Skeletal muscle tissue (tissue), 4 donors: ENCODE results near the gene PIP5K1A. TPM values are rescaled to one million over a fixed set of nuclear protein-coding genes. Genes with fewer than 3 reads are reported as not detected.
"Not testable (repeated sequence)": the region's sequence is repeated elsewhere in the genome, so short reads cannot be mapped to it uniquely, and the experiment has no call there.

Experiments used
- H3K27ac ChIP-seq: one replicate; pipeline ENCODE4 v1.7.0; 2013; ENCODE audit warnings: mild to moderate bottlenecking, low read depth, low read length, inconsistent platforms
- H3K27me3 ChIP-seq, 3 donors: one replicate each; pipeline ENCODE4 v1.7.0; 2013; ENCODE audit warnings: low read length in 3 of 3; ENCODE audit not compliant: control insufficient read depth in 3 of 3, insufficient read depth in 3 of 3
- H3K36me3 ChIP-seq, 3 donors: one replicate each; pipeline ENCODE4 v1.7.0; 2013; ENCODE audit warnings: low read length in 3 of 3; ENCODE audit not compliant: control insufficient read depth in 3 of 3, insufficient read depth in 3 of 3
- H3K4me1 ChIP-seq, 3 donors: one replicate each; pipeline ENCODE4 v1.7.0; 2013; ENCODE audit warnings: low read length in 3 of 3, mild to moderate bottlenecking in 3 of 3; ENCODE audit not compliant: control insufficient read depth in 3 of 3, insufficient read depth in 3 of 3
- H3K4me3 ChIP-seq, 3 donors: one replicate each; pipeline ENCODE4 v1.7.0; 2013; ENCODE audit warnings: low read length in 3 of 3
- H3K9ac ChIP-seq, 3 donors: one replicate each; pipeline ENCODE4 v1.7.0; 2013; ENCODE audit warnings: low read length in 3 of 3, mild to moderate bottlenecking in 3 of 3, moderate library complexity in 2 of 3, low read depth in 1 of 3
- H3K9me3 ChIP-seq, 3 donors: one replicate each; pipeline ENCODE4 v1.7.0; 2013; ENCODE audit warnings: low read length in 3 of 3; ENCODE audit not compliant: control insufficient read depth in 3 of 3
- total RNA-seq: library from RNA; depleted of rRNA; stranded (reverse); fragments of >200 nt; gene quantifications from one replicate; pipeline ENCODE4 v1.2.3, GENCODE V29; 2014
- donor health status: Osteomylitis.

Gene PIP5K1A
- total RNA-seq, 1 donor from 2014 or later = 51.7 TPM

- Histone ChIP-seq H3K4me1 (peaks cover 24 to 32% (median 30%) of the 10 kb centered on the region in 3 donors), H3K36me3 (peaks cover 7 to 11% (median 9%) of the 10 kb centered on the region in 3 donors), H3K4me3 (peak within 1 kb of the TSS; percentile 79 to 95 (median 94)), H3K27ac (peak within 1 kb of the TSS; percentile 82), H3K27me3 (no peaks in the 10 kb centered on the region), H3K9me3 (no peaks in the 10 kb centered on the region), H3K9ac (peak within 1 kb of the TSS; percentile 87 to 95 (median 94))
These were observed 8.5 kb upstream of the PIP5K1A start, which contains the start of gene VPS72 for GRCh38 chr1:151189637-151190445. VPS72 (minus strand) TSS chr1:151190197; CDS start chr1:151190121, 76 bp downstream.

- H3K4me1 ChIP-seq = peaks cover 21 to 23% (median 23%) of the 10 kb centered on the region in 3 donors
- H3K36me3 ChIP-seq = no peaks in the 10 kb centered on the region
- H3K27me3 ChIP-seq = no peaks in the 10 kb centered on the region
- no peaks in the 10 kb centered on the region for H3K9me3 ChIP-seq
- no peak overlapping the region for H3K4me3 ChIP-seq
- no peak overlapping the region for H3K27ac ChIP-seq
- H3K9ac ChIP-seq = no peak overlapping the region
These were observed 6.3 kb upstream of the PIP5K1A start for GRCh38 chr1:151192047-151192446.

- H3K36me3 ChIP-seq = no peaks in the 10 kb centered on the region
- no peak overlapping the region for H3K27ac ChIP-seq
- H3K4me3 ChIP-seq = no peak overlapping the region
- H3K9me3 ChIP-seq = no peaks in the 10 kb centered on the region
- no peak overlapping the region for H3K9ac ChIP-seq
- no peaks in the 10 kb centered on the region for H3K27me3 ChIP-seq
- H3K4me1 ChIP-seq = peaks cover 12 to 14% (median 13%) of the 10 kb centered on the region in 3 donors
These were observed 5.0 kb upstream of the PIP5K1A start for GRCh38 chr1:151193304-151193703.

GRCh38 chr1:151193856-151194255 is 4.5 kb upstream of the PIP5K1A start:
- H3K9me3 ChIP-seq = no peaks in the 10 kb centered on the region
- peaks cover 6 to 11% (median 9%) of the 10 kb centered on the region in 3 donors for H3K4me1 ChIP-seq
- no peak overlapping the region for H3K9ac ChIP-seq
- H3K27me3 ChIP-seq = no peaks in the 10 kb centered on the region
- H3K4me3 ChIP-seq = no peak overlapping the region
- H3K36me3 ChIP-seq = no peaks in the 10 kb centered on the region
- no peak overlapping the region for H3K27ac ChIP-seq

GRCh38 chr1:151194894-151195594 is 3.3 kb upstream of the PIP5K1A start:
- H3K27me3 ChIP-seq, H3K27ac ChIP-seq, H3K4me3 ChIP-seq, H3K9ac ChIP-seq, H3K36me3 ChIP-seq, H3K9me3 ChIP-seq: not testable (repeated sequence)
- H3K4me1 ChIP-seq = peaks cover 7 to 12% (median 10%) of the 10 kb centered on the region in 3 donors

GRCh38 chr1:151196292-151196800 is 2.0 kb upstream of the PIP5K1A start:
- Histone ChIP-seq H3K4me3 (peak overlapping the region; percentile 26 to 49 (median 39)), H3K4me1 (peaks cover 10 to 18% (median 12%) of the 10 kb centered on the region in 3 donors), H3K36me3 (no peaks in the 10 kb centered on the region), H3K9ac (peak overlapping the region; percentile 10 to 72 (median 57)), H3K27me3 (no peaks in the 10 kb centered on the region), H3K9me3 (no peaks in the 10 kb centered on the region), H3K27ac (peak overlapping the region; percentile 36)

- Histone ChIP-seq H3K9me3 (no peaks in the 10 kb centered on the region), H3K36me3 (peaks cover 0 to 3% (median 0%) of the 10 kb centered on the region in 3 donors), H3K4me3 (peak overlapping the region; percentile 96 to 99 (median 99)), H3K4me1 (peaks cover 20 to 29% (median 24%) of the 10 kb centered on the region in 3 donors), H3K27ac (peak overlapping the region; percentile 98), H3K27me3 (no peaks in the 10 kb centered on the region), H3K9ac (peak overlapping the region; percentile 68 to 98 (median 72))
These were observed 494 bp upstream of the PIP5K1A start for GRCh38 chr1:151197863-151198253.

- no peaks in the 10 kb centered on the region for H3K9me3 ChIP-seq
- H3K4me3 ChIP-seq = peak overlapping the region; percentile 96 to 99 (median 99)
- peak overlapping the region; percentile 98 for H3K27ac ChIP-seq
- peaks cover 20 to 29% (median 27%) of the 10 kb centered on the region in 3 donors for H3K4me1 ChIP-seq
- no peaks in the 10 kb centered on the region for H3K27me3 ChIP-seq
- peak overlapping the region; percentile 96 to 98 (median 96) for H3K9ac ChIP-seq
- H3K36me3 ChIP-seq = peaks cover 0 to 6% (median 0%) of the 10 kb centered on the region in 3 donors
These were observed 1.7 kb downstream of the PIP5K1A start for GRCh38 chr1:151199873-151200581.

- not testable (repeated sequence) for H3K36me3 ChIP-seq, H3K9me3 ChIP-seq, H3K27me3 ChIP-seq, H3K9ac ChIP-seq, H3K4me3 ChIP-seq, H3K27ac ChIP-seq
- H3K4me1 ChIP-seq = peaks cover 10 to 19% (median 13%) of the 10 kb centered on the region in 3 donors
These were observed 7.1 kb downstream of the PIP5K1A start for GRCh38 chr1:151205381-151205965.
